Activated CD4-positive, alpha-beta T cell treated with anti-CD3 and anti-CD28 coated beads, Interleukin-10, Interleukin-2, amounts not matched to agents 100 ng/mL and 50 ng/mL, durations not matched to agents 16 hours and 8 hours (primary cell): ENCODE data around the gene ARHGEF37.
A peak's percentile ranks its signal among the peaks of the same experiment; 100 is the strongest.
"Not testable (repeated sequence)": the region's sequence is repeated elsewhere in the genome, so short reads cannot be mapped to it uniquely, and the experiment has no call there.

Experiments used
- DNase-seq: peaks from one replicate; pipeline ENCODE4 v3.0.0-alpha.2; 2020

The ARHGEF37 gene

GRCh38 chr5:149567226-149567625 is 14.1 kb upstream of the ARHGEF37 start:
- no peak for DNase-seq

- DNase-seq: no peak
Observed at GRCh38 chr5:149572170-149572569, 9.1 kb upstream of the ARHGEF37 start.

- no peak for DNase-seq
Observed at GRCh38 chr5:149572576-149573231, 8.6 kb upstream of the ARHGEF37 start.

GRCh38 chr5:149575131-149575530 is 6.2 kb upstream of the ARHGEF37 start:
- no peak for DNase-seq

GRCh38 chr5:149576021-149576420 is 5.3 kb upstream of the ARHGEF37 start:
- peak; percentile 55 for DNase-seq

- no peak for DNase-seq
Observed at GRCh38 chr5:149578896-149579295, 2.4 kb upstream of the ARHGEF37 start.

- DNase-seq: no peak
Observed at GRCh38 chr5:149580808-149581191, 498 bp upstream of the ARHGEF37 start.

GRCh38 chr5:149581931-149582768 is 852 bp downstream of the ARHGEF37 start:
- no peak for DNase-seq

GRCh38 chr5:149583394-149583793 is 2.1 kb downstream of the ARHGEF37 start:
- no peak for DNase-seq

GRCh38 chr5:149584121-149584520 is 2.8 kb downstream of the ARHGEF37 start:
- DNase-seq: no peak

GRCh38 chr5:149585910-149586309 is 4.6 kb downstream of the ARHGEF37 start:
- DNase-seq: no peak

- peak; percentile 47 for DNase-seq
Observed at GRCh38 chr5:149586708-149587318, 5.5 kb downstream of the ARHGEF37 start.

GRCh38 chr5:149588936-149589335 is 7.6 kb downstream of the ARHGEF37 start:
- no peak for DNase-seq

GRCh38 chr5:149593370-149593769 is 12.1 kb downstream of the ARHGEF37 start:
- DNase-seq: no peak

GRCh38 chr5:149594206-149594895 is 13.1 kb downstream of the ARHGEF37 start:
- DNase-seq: no peak

GRCh38 chr5:149595105-149595504 is 13.8 kb downstream of the ARHGEF37 start:
- DNase-seq: not testable (repeated sequence)

- no peak for DNase-seq
Observed at GRCh38 chr5:149596712-149597111, 15.4 kb downstream of the ARHGEF37 start.

- DNase-seq: no peak
Observed at GRCh38 chr5:149597618-149598017, 16.3 kb downstream of the ARHGEF37 start.

GRCh38 chr5:149598234-149598633 is 16.9 kb downstream of the ARHGEF37 start:
- DNase-seq: not testable (repeated sequence)

GRCh38 chr5:149598966-149599365 is 17.7 kb downstream of the ARHGEF37 start:
- DNase-seq: no peak

- DNase-seq: no peak
Observed at GRCh38 chr5:149599375-149599774, 18.1 kb downstream of the ARHGEF37 start.

GRCh38 chr5:149600932-149601331 is 19.6 kb downstream of the ARHGEF37 start:
- DNase-seq: no peak

GRCh38 chr5:149603210-149603609 is 21.9 kb downstream of the ARHGEF37 start:
- no peak for DNase-seq
